NCI-H1092 (cell line): ENCODE measurements around the gene ARFGEF3.
"Not testable (repeated sequence)": the region's sequence is repeated elsewhere in the genome, so short reads cannot be mapped to it uniquely, and the experiment has no call there.

ENCODE experiments used
- DNase-seq: peaks from one replicate; lab custom pipeline; 2025; lab: John Stamatoyannopoulos, UW

Gene ARFGEF3

GRCh38 chr6:138161338-138162110 lies at the start of gene ARFGEF3:
Gene ARFGEF3 (plus strand): TSS chr6:138161939. CDS start chr6:138162087, 148 bp downstream.
- peak; percentile 18 for DNase-seq

- no peak for DNase-seq
Observed at GRCh38 chr6:138113588-138114210, 48.0 kb upstream of the ARFGEF3 start.

- no peak for DNase-seq
Observed at GRCh38 chr6:138115201-138115600, 46.5 kb upstream of the ARFGEF3 start.

- DNase-seq = peak; percentile 60
Observed at GRCh38 chr6:138115877-138116660, 45.7 kb upstream of the ARFGEF3 start.

GRCh38 chr6:138116661-138116999 lies 45.1 kb upstream of the ARFGEF3 start:
- no peak for DNase-seq

GRCh38 chr6:138117376-138117914 lies 44.3 kb upstream of the ARFGEF3 start:
- no peak for DNase-seq

- DNase-seq = not testable (repeated sequence)
Observed at GRCh38 chr6:138119229-138119628, 42.5 kb upstream of the ARFGEF3 start.

GRCh38 chr6:138119976-138120375 lies 41.8 kb upstream of the ARFGEF3 start:
- DNase-seq = no peak

GRCh38 chr6:138124096-138124495 lies 37.6 kb upstream of the ARFGEF3 start:
- DNase-seq = no peak

- DNase-seq = no peak
Observed at GRCh38 chr6:138128096-138128495, 33.6 kb upstream of the ARFGEF3 start.

- DNase-seq = no peak
Observed at GRCh38 chr6:138129190-138129589, 32.5 kb upstream of the ARFGEF3 start.

GRCh38 chr6:138142806-138143205 lies 18.9 kb upstream of the ARFGEF3 start:
- DNase-seq = no peak

- DNase-seq = no peak
Observed at GRCh38 chr6:138145402-138145801, 16.3 kb upstream of the ARFGEF3 start.

GRCh38 chr6:138146544-138146943 lies 15.2 kb upstream of the ARFGEF3 start:
- DNase-seq = no peak

- DNase-seq = no peak
Observed at GRCh38 chr6:138155443-138155842, 6.3 kb upstream of the ARFGEF3 start.

- no peak for DNase-seq
Observed at GRCh38 chr6:138157986-138158638, 3.6 kb upstream of the ARFGEF3 start.

- no peak for DNase-seq
Observed at GRCh38 chr6:138159246-138159645, 2.5 kb upstream of the ARFGEF3 start.

GRCh38 chr6:138160329-138161087 lies 1.2 kb upstream of the ARFGEF3 start:
- DNase-seq = peak; percentile 16

GRCh38 chr6:138161088-138161337 lies 726 bp upstream of the ARFGEF3 start:
- DNase-seq = no peak

GRCh38 chr6:138162111-138162954 lies 594 bp downstream of the ARFGEF3 start:
- peak; percentile 1 for DNase-seq
